Natural killer cell (primary cell): Measurements from ENCODE around the gene PLPP3. TPM values are rescaled to one million over a fixed set of nuclear protein-coding genes. Genes with fewer than 3 reads are reported as not detected.

Experiments used
- ATAC-seq, 3 donors: fragments of 150-1000 bp in 2 of 3; fragments of 200-7000 bp in 1 of 3; cut with Tn5 transposase; 1 replicate in 1 of 3; 2 replicates in 2 of 3; pipeline ENCODE4 v1.10.0; 2021; ENCODE audit warnings: mild to moderate bottlenecking in 2 of 3, moderate library complexity in 2 of 3
- DNase-seq, 2 donors: peaks; one replicate each; pipeline versions ENCODE4 v3.0.0 to v3.0.0-alpha.2; 2013 to 2021; ENCODE audit warnings: mixed read lengths in 1 of 2
- H3K27ac ChIP-seq: one replicate; pipeline ENCODE4 v1.5.1; 2013; ENCODE audit warnings: mild to moderate bottlenecking, low read length
- H3K27me3 ChIP-seq: one replicate; pipeline ENCODE4 v1.6.1; 2013; ENCODE audit warnings: low read length; ENCODE audit not compliant: control insufficient read depth, insufficient read depth
- H3K36me3 ChIP-seq: one replicate; pipeline ENCODE4 v1.6.1; 2013; ENCODE audit warnings: low read length; ENCODE audit not compliant: control insufficient read depth, insufficient read depth
- H3K4me1 ChIP-seq: one replicate; pipeline ENCODE4 v1.6.1; 2013; ENCODE audit warnings: low read length; ENCODE audit not compliant: control insufficient read depth, insufficient read depth
- H3K4me3 ChIP-seq: one replicate; pipeline ENCODE4 v1.5.1; 2013; ENCODE audit warnings: low read length
- H3K9me3 ChIP-seq: one replicate; pipeline ENCODE4 v1.6.1; 2013; ENCODE audit warnings: low read length; ENCODE audit not compliant: control insufficient read depth, insufficient read depth
- H3K27ac Mint-ChIP-seq, 2 donors: one replicate each; pipeline ENCODE4 v1.8.0; 2022; ENCODE audit warnings: mild to moderate bottlenecking in 2 of 2, mixed read lengths in 2 of 2, moderate library complexity in 1 of 2
- H3K27me3 Mint-ChIP-seq, 2 donors: one replicate each; pipeline ENCODE4 v1.8.0; 2022; ENCODE audit warnings: low read depth in 2 of 2, mixed read lengths in 2 of 2
- H3K36me3 Mint-ChIP-seq: one replicate; pipeline ENCODE4 v1.8.0; 2022; ENCODE audit warnings: mixed read lengths
- H3K4me1 Mint-ChIP-seq, 2 donors: one replicate each; pipeline ENCODE4 v1.8.0; 2022; ENCODE audit warnings: mixed read lengths in 2 of 2
- H3K4me3 Mint-ChIP-seq: one replicate; pipeline ENCODE4 v1.8.0; 2022; ENCODE audit warnings: mild to moderate bottlenecking, moderate library complexity, mixed read lengths
- H3K9me3 Mint-ChIP-seq, 2 donors: one replicate each; pipeline ENCODE4 v1.8.0; 2022; ENCODE audit warnings: mixed read lengths in 2 of 2
- CTCF ChIP-seq: fragments of 200-600 bp; IDR thresholded peaks from one replicate; pipeline ENCODE4 v1.8.0; 2022; ENCODE audit warnings: antibody characterized with exemption
- WGBS: methylation state at CpG from one replicate; pipeline ENCODE4 v1.1.7; 2013; ENCODE audit warnings: missing lambda C conversion rate; ENCODE audit not compliant: insufficient coverage; 5-methylcytosine and 5-hydroxymethylcytosine counted together
- intact Hi-C: fragments of 100-400 bp; cut with micrococcal nuclease; formaldehyde crosslinking; loops from one replicate; pipeline ENCODE4 v1.14.2; 2022
- total RNA-seq, 4 donors: library from RNA; stranded (reverse); fragments of 120-200 nt in 1 of 4; gene quantifications; one replicate each; pipeline versions ENCODE4 v1.2.3 to v1.2.4, GENCODE V29; 2013 to 2022

PLPP3 gene
- total RNA-seq, 3 donors from 2014 or later (not counting 1 experiment from before 2014, with no cell fraction given): 0.11 to 0.50 TPM; not detected in 1

- ATAC-seq (no peak), DNase-seq (no peak)
- Histone ChIP-seq H3K27me3 (no peaks in the 10 kb centered on the region), H3K4me3 (no peak overlapping the region), H3K36me3 (no peaks in the 10 kb centered on the region), H3K27ac (no peak overlapping the region), H3K4me1 (no peaks in the 10 kb centered on the region), H3K9me3 (no peaks in the 10 kb centered on the region)
- no peak overlapping the region for H3K4me3 Mint-ChIP-seq
- 73% methylated on average over 2 of the region's 2 CpGs for whole genome bisulfite sequencing
- H3K4me1 Mint-ChIP-seq: no peaks in the 10 kb centered on the region
- TF ChIP-seq CTCF: no peak
- intact Hi-C loops: no loop called here
- H3K27me3 Mint-ChIP-seq: peaks cover 5% of the 10 kb centered on the region in 2 donors
- no peaks in the 10 kb centered on the region for H3K36me3 Mint-ChIP-seq
- peaks cover 0 to 2% of the 10 kb centered on the region in 2 donors for H3K9me3 Mint-ChIP-seq
- H3K27ac Mint-ChIP-seq: no peak overlapping the region
Observed at GRCh38 chr1:56447823-56448222, 131.5 kb downstream of the PLPP3 start.

GRCh38 chr1:56446531-56447098 lies 132.7 kb downstream of the PLPP3 start:
- H3K27me3 ChIP-seq: no peaks in the 10 kb centered on the region
- Mint-ChIP-seq H3K9me3 (peaks cover 0 to 2% of the 10 kb centered on the region in 2 donors), H3K27ac (no peak overlapping the region), H3K4me1 (no peaks in the 10 kb centered on the region), H3K36me3 (no peaks in the 10 kb centered on the region), H3K27me3 (peaks cover 1 to 3% of the 10 kb centered on the region in 2 donors), H3K4me3 (no peak overlapping the region)
- no peaks in the 10 kb centered on the region for H3K4me1 ChIP-seq
- TF ChIP-seq CTCF: no peak
- intact Hi-C loops: no loop called here
- DNase-seq (no peak), ATAC-seq (no peak)
- H3K9me3 ChIP-seq: no peaks in the 10 kb centered on the region
- H3K27ac ChIP-seq: no peak overlapping the region
- H3K4me3 ChIP-seq: no peak overlapping the region
- H3K36me3 ChIP-seq: no peaks in the 10 kb centered on the region
- 76% methylated on average over 5 of the region's 5 CpGs for WGBS

- Histone ChIP-seq H3K4me3 (no peak overlapping the region), H3K27me3 (no peaks in the 10 kb centered on the region), H3K27ac (no peak overlapping the region), H3K4me1 (no peaks in the 10 kb centered on the region), H3K9me3 (no peaks in the 10 kb centered on the region), H3K36me3 (no peaks in the 10 kb centered on the region)
- DNase-seq (no peak), ATAC-seq (no peak)
- no peaks in the 10 kb centered on the region for H3K4me1 Mint-ChIP-seq
- no peaks in the 10 kb centered on the region for H3K36me3 Mint-ChIP-seq
- peaks cover 0 to 2% of the 10 kb centered on the region in 2 donors for H3K9me3 Mint-ChIP-seq
- intact Hi-C loops: no loop called here
- no peak overlapping the region for H3K27ac Mint-ChIP-seq
- H3K27me3 Mint-ChIP-seq: no peaks in the 10 kb centered on the region
- H3K4me3 Mint-ChIP-seq: no peak overlapping the region
- TF ChIP-seq CTCF: no peak
- 70% methylated on average over 7 of the region's 7 CpGs for WGBS
Observed at GRCh38 chr1:56444960-56445646, 134.3 kb downstream of the PLPP3 start.

Other genes starting within 250 kb of the PLPP3 start
- not detected for gene PRKAA2, start 65.8 kb upstream of the PLPP3 start, total RNA-seq
- gene FYB2, start 239.8 kb upstream of the PLPP3 start, total RNA-seq: not detected